ENCODE data around the gene PTPRZ1. TPM values are rescaled to one million over a fixed set of nuclear protein-coding genes. Genes with fewer than 3 reads are reported as not detected.

The PTPRZ1 gene
- total and polyA plus RNA-seq, 4 donors, result 1.1 to 11.6 (median 2.9) TPM

- ATAC-seq (ENCODE audit: insufficient read depth, low FRiP score) (no peak), DNase-seq (no peak)
- Histone ChIP-seq H3K27ac (ENCODE audit: low read depth in 1 of 2, low read length in 1 of 2) (no peak overlapping the region), H3K9ac (ENCODE audit: insufficient read depth in 1 of 2, low read length in 2 of 2) (no peak overlapping the region), H3K4me1 (ENCODE audit: control insufficient read depth in 5 of 5, insufficient read depth in 5 of 5, low read length in 5 of 5) (peaks cover 0 to 5% (median 0%) of the 10 kb centered on the region in 5 donors), H3K4me3 (no peak overlapping the region), H3K27me3 (ENCODE audit: control insufficient read depth in 3 of 3, insufficient read depth in 3 of 3, low read length in 2 of 3) (no peaks in the 10 kb centered on the region), H3K9me3 (ENCODE audit: control insufficient read depth in 4 of 4, insufficient read depth in 3 of 4, low read length in 3 of 4) (no peaks in the 10 kb centered on the region), H3K36me3 (ENCODE audit: control insufficient read depth in 4 of 4, insufficient read depth in 4 of 4, low read length in 4 of 4) (no peaks in the 10 kb centered on the region)
- WGBS, 2 donors, result 52 to 54% methylated on average over 3 of the region's 3 CpGs
- no peak for TF ChIP-seq CTCF (IDR thresholded peaks at IDR 0.05; ENCODE audit: control extremely low read depth, extremely low read depth)
These were observed 68.0 kb downstream of the PTPRZ1 start for GRCh38 chr7:121940918-121941317.

- H3K9me3 ChIP-seq (ENCODE audit: control insufficient read depth in 4 of 4, insufficient read depth in 3 of 4, low read length in 3 of 4), result no peaks in the 10 kb centered on the region
- no peak overlapping the region for H3K4me3 ChIP-seq
- no peak for DNase-seq
- no peak for ATAC-seq (ENCODE audit: insufficient read depth, low FRiP score)
- no peak overlapping the region for H3K27ac ChIP-seq (ENCODE audit: low read depth in 1 of 2, low read length in 1 of 2)
- WGBS, 2 donors, result 36% methylated on average over 2 of the region's 2 CpGs
- no peaks in the 10 kb centered on the region for H3K36me3 ChIP-seq (ENCODE audit: control insufficient read depth in 4 of 4, insufficient read depth in 4 of 4, low read length in 4 of 4)
- H3K27me3 ChIP-seq (ENCODE audit: control insufficient read depth in 3 of 3, insufficient read depth in 3 of 3, low read length in 2 of 3), result no peaks in the 10 kb centered on the region
- no peak for TF ChIP-seq CTCF (IDR thresholded peaks at IDR 0.05; ENCODE audit: control extremely low read depth, extremely low read depth)
- peaks cover 0 to under 1% (median 0%) of the 10 kb centered on the region in 5 donors for H3K4me1 ChIP-seq (ENCODE audit: control insufficient read depth in 5 of 5, insufficient read depth in 5 of 5, low read length in 5 of 5)
- no peak overlapping the region for H3K9ac ChIP-seq (ENCODE audit: insufficient read depth in 1 of 2, low read length in 2 of 2)
These were observed 68.9 kb downstream of the PTPRZ1 start for GRCh38 chr7:121941830-121942229.

- no peak for DNase-seq
- no peak for TF ChIP-seq CTCF (IDR thresholded peaks at IDR 0.05; ENCODE audit: control extremely low read depth, extremely low read depth)
These were observed 72.1 kb downstream of the PTPRZ1 start for GRCh38 chr7:121945066-121945465.

More at GRCh38 chr7:121945066-121945465, 72.1 kb downstream of the PTPRZ1 start:
- ATAC-seq (ENCODE audit: insufficient read depth, low FRiP score), result no peak
- Histone ChIP-seq H3K9ac (ENCODE audit: insufficient read depth in 1 of 2, low read length in 2 of 2) (no peak overlapping the region), H3K27me3 (ENCODE audit: control insufficient read depth in 3 of 3, insufficient read depth in 3 of 3, low read length in 2 of 3) (no peaks in the 10 kb centered on the region), H3K27ac (ENCODE audit: low read depth in 1 of 2, low read length in 1 of 2) (no peak overlapping the region), H3K36me3 (ENCODE audit: control insufficient read depth in 4 of 4, insufficient read depth in 4 of 4, low read length in 4 of 4) (no peaks in the 10 kb centered on the region), H3K4me3 (no peak overlapping the region), H3K9me3 (ENCODE audit: control insufficient read depth in 4 of 4, insufficient read depth in 3 of 4, low read length in 3 of 4) (no peaks in the 10 kb centered on the region), H3K4me1 (ENCODE audit: control insufficient read depth in 5 of 5, insufficient read depth in 5 of 5, low read length in 5 of 5) (no peaks in the 10 kb centered on the region)

Data from lung (tissue), 12 donors.